H1 (cell line): Measurements from ENCODE around the gene CAMTA2. TPM values are rescaled to one million over a fixed set of nuclear protein-coding genes. Genes with fewer than 3 reads are reported as not detected.

ENCODE experiments used
- CHD7 ChIP-seq: fragments of 300-600 bp; sonication (generic); IDR thresholded peaks from 2 replicates; pipeline ENCODE4 v1.7.1; 2012; ENCODE audit warnings: low read length, moderate library complexity, mild to moderate bottlenecking, inconsistent platforms; ENCODE audit not compliant: insufficient replicate concordance
- polyA plus RNA-seq, 7 experiments: library from polyadenylated mRNA; depleted of rRNA in 3 of 7; stranded (reverse) in 5 of 7; unstranded in 2 of 7; fragments of >200 nt in 5 of 7; fragments of 200-250 nt in 2 of 7; gene quantifications; 1 replicate in 5 of 7; 2 replicates in 1 of 7; 4 replicates in 1 of 7; pipeline versions ENCODE4 v1.2.1 to v1.2.3, GENCODE V29; 2011 to 2013; ENCODE audit warnings: missing spikeins in 2 of 7, mixed read lengths in 2 of 7
- total RNA-seq: library from RNA; stranded (reverse); fragmentation: NEBNext Ultra II Directional; extraction: Animal tissue kit (Norgen Biotek cat#: 25700); gene quantifications from 2 replicates; pipeline ENCODE4 v1.2.1, GENCODE V29; 2021

Gene CAMTA2
- total and polyA plus RNA-seq, 2 of the 8 experiments (the other 6 are each of a cell fraction or from before 2014, with no cell fraction given) = 5.5 to 12.0 TPM

- no peak for TF ChIP-seq CHD7
- TF ChIP-seq, all 59 proteins: peak for 12
Measured at GRCh38 chr17:4947411-4948165, 39.9 kb downstream of the CAMTA2 start (continued).
